NCI-H510A (cell line): Measurements from ENCODE around the gene CCL7.

Experiments
- DNase-seq: peaks from one replicate; lab custom pipeline; 2025; lab: John Stamatoyannopoulos, UW

CCL7 gene

DNA sequence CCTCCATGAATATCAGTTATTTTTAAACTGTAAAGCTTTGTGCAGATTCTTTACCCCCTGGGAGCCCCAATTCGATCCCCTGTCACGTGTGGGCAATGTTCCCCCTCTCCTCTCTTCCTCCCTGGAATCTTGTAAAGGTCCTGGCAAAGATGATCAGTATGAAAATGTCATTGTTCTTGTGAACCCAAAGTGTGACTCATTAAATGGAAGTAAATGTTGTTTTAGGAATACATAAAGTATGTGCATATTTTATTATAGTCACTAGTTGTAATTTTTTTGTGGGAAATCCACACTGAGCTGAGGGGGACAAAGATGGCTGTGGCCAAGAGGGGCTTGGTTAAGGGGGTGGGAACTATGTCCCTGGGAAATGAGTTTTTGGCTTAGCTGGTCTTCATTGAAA lies 17.9 kb downstream of the CCL7 start:
- DNase-seq: no peak

DNA sequence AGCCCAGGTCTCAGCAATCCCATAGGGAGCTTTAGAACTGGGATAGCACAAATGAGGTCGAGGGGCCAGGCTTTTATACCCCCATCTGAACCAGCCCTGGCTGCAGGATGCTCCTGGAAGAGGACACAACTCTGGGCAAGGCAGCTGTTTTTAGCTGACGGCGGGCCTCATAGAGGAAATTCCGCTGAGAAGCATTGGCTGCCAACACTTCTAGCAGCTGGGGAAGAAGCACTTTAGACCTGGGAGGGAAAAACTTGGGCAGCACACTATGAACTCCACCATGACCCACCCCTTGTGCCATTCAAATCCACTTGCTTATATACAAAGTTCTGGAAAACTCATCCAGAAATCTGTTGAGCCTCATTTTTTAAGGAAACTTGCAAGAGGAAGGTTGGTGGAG lies 20.6 kb downstream of the CCL7 start:
- no peak for DNase-seq

DNA sequence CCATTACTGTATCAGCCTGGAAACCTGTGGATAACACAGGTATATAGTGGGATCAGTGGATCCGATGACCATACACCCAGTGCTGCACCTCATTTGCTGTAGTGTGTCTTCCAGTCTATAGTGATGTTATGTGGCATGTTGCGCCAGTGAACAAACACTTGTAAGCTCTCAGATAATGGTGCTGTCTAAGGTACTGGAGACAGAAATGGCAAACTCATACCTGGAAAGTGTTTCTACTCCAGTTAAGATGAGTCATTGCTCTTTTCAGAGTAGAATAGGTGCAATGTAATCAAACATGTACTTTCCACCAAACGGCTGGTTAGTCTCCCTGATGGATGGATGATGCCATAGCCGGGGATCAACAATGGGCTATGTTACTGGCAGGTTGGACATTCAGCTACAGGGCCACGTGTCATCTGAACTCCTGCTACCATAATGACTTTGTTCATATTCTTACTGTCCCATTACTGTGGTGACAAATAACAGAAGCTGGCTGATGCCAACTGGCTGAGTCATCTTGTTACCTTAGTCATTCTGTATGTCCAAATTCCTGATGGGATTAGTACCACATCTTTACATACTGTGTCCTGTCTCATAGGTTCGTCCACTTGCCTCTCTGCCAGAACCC lies 21.8 kb downstream of the CCL7 start:
- no peak for DNase-seq

DNA sequence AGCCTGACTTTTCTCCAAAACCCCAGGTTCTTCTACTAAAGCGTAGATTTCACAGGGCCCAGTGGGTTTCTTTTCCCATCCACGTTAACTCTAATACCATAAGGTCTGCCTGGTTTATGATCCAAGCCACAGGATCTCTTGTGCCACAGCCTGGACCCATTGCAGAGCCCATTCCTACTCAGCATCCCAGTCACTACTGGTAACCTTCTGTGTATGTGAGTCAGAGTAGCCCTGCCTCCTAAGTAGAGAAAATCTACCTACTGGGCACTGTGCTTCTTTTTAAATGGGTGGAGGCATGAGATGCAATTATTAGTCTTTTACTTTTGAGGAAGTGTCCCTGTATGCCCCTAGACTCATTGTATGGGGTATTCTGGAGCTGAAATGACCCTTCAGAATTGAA lies 29.0 kb downstream of the CCL7 start:
- no peak for DNase-seq

GRCh38 chr17:34299956-34300577 lies 30.0 kb downstream of the CCL7 start:
- DNase-seq: no peak

DNA sequence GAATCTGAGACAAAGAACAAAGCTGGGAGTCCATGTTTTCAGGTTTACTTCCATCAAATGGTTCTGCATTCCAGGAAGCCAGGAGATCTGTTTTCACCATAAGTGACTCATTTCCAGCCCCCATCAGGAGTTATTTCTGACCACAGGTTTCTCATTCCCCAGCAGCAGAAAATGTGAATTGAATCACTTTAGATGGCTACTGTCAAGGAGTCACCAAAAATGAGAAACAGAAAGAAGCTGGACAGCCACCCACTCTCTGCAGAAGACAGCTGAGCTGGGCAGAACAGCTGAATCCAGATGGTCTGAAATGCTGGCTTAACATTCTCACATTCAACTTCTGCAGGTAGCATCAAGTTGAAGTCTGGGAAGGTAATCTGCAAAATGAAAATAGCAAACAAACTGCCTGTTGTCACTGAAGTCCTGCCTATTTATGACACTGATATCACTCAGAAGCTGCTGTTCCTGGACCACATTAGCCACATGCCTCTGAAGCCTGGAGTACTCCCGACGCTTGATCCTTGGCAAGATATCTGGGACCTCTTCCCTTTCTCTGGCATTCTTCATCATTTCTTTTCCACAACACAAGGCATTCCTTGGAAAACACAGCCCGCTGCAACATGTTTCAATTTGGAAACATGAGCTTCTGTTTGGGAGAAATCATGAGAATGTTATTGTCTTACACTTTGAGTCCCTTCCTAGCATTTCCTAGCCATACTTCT lies 30.8 kb downstream of the CCL7 start:
- no peak for DNase-seq

- no peak for DNase-seq
These were observed 32.0 kb downstream of the CCL7 start for GRCh38 chr17:34301986-34302385.

DNA sequence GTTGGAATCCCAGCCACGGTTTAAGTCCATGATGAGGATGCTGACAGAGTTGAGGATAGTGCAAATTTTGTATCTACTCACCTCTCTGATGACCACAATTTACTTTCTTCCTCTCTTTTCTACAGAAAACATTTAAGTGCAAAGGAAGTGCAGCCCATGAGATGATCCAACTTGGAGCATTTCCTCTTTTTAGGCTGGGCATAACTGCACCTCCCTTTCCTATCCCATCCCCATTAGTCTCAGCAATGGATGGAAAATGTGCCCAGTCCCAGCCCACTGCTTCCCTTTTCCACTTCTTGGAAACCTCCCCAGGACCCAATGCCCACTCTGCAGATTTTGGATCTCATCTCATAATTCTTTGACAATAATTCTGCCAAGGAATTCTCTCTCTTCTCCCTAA lies 32.6 kb downstream of the CCL7 start:
- DNase-seq: no peak

DNA sequence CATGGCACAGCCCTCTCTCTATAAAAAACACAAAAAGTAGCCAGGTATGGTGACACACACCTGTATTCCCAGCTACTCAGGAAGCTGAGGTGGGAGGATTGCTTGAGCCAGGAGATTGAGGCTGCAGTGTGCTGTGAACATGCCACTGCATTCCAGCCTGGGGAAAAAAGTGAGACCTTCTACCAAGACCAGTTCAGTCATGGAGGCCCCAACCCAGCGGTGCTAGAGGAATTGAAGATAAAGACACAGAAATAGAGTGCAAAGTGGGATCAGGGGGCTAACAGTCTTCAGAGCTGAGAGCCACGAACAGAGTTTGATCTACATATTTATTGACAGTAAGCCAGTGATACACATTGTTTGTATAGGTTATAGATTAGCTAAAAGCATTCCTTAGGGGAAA lies 33.6 kb downstream of the CCL7 start:
- no peak for DNase-seq

DNA sequence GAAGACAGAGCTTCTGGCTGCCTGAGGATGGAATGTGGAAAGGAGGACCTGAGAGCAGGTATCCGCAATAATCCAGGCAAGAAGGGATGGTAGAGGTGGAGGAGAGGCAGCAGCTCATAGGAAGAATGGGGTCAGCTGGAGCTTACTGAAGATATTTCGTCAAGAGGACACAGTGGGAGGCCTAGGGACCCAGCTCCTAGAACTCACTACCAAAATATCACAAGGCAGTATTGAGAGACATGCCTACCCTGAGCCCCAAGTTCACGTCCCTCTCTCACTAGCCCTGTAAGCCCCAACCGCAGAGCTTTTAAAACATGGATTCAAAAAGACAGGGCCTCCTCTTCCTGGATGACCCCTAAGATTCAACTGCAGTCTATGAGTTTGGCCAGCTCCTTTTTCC lies 35.0 kb downstream of the CCL7 start:
- DNase-seq: no peak

- DNase-seq: no peak
These were observed 35.6 kb downstream of the CCL7 start for GRCh38 chr17:34305606-34306005.

- DNase-seq: no peak
These were observed 36.4 kb downstream of the CCL7 start for GRCh38 chr17:34306466-34306865.

- no peak for DNase-seq
These were observed 37.1 kb downstream of the CCL7 start for GRCh38 chr17:34307110-34307509.

- DNase-seq: no peak
These were observed 38.4 kb downstream of the CCL7 start for GRCh38 chr17:34308371-34308770.

- DNase-seq: no peak
These were observed 41.3 kb downstream of the CCL7 start for GRCh38 chr17:34311291-34311690.

GRCh38 chr17:34312080-34312479 lies 42.1 kb downstream of the CCL7 start:
- no peak for DNase-seq

DNA sequence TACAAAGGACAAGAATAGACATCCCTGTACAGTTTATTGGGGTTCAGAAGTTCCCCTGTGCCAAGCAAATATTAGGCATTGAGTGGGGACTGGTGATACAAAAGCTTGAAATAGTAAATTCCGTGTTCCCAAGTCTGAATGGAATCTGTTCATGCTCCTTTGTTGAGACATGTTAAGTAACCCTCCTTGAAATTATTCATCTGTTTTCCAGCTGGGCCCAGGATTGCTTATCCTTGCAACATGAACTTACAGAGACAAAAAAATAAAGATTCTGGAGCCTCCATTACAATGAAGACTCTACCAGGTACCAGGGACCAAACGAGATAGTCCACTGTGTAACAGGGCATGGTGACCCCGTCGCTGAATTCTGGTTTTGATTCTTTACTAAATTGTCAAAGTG lies 43.1 kb downstream of the CCL7 start:
- no peak for DNase-seq

- DNase-seq: no peak
These were observed 44.3 kb downstream of the CCL7 start for GRCh38 chr17:34314279-34314678.

DNA sequence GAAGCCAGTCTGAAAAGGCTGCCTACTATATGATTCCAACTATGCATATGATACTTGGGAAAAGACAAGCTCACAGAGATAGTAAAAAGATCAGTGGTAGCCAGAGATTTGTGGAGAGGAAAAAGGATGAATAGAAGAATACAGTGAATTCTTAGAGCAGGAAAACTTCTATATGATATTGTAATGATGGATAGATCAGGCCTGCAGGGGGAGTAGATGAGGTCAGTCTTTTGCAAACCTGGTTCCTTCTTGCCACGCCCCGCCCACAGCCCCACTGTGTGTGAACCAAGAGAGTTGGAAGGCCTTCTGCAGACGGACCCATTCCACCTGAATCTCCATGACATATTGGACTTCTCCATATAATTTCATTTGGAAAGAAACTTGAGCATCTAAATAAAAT lies 48.5 kb downstream of the CCL7 start:
- DNase-seq: no peak

GRCh38 chr17:34319039-34319483 lies 49.0 kb downstream of the CCL7 start, which contains the start of gene CCL8:
TSS of gene CCL8 (plus strand) at chr17:34319435. CDS start at chr17:34319502, 67 bp downstream.
- no peak for DNase-seq
